Naive thymus-derived CD4-positive, alpha-beta T cell (primary cell): ENCODE results near the gene GRK4. TPM values are rescaled to one million over a fixed set of nuclear protein-coding genes. Genes with fewer than 3 reads are reported as not detected.
"Not testable (repeated sequence)": the region's sequence is repeated elsewhere in the genome, so short reads cannot be mapped to it uniquely, and the experiment has no call there.

Experiments used
- ATAC-seq: fragments of 150-1000 bp; cut with Tn5 transposase; 2 replicates; pipeline ENCODE4 v1.10.0; 2021; ENCODE audit warnings: mild to moderate bottlenecking, moderate library complexity
- CTCF ChIA-PET: fragments of 350-600 bp; sonication (Branson Sonifier 250); formaldehyde crosslinking; loops from one replicate; lab custom pipeline; 2021; ENCODE audit warnings: antibody characterized with exemption; lab: Charles Lee
- POLR2A ChIA-PET: fragments of 350-600 bp; sonication (Branson Sonifier 250); formaldehyde crosslinking; loops from one replicate; lab custom pipeline; 2021; ENCODE audit warnings: antibody characterized with exemption, inconsistent platforms; lab: Charles Lee
- DNase-seq, 9 donors: peaks; one replicate each; pipeline versions ENCODE4 v3.0.0 to v3.0.0-alpha.2; 2020 to 2022; ENCODE audit warnings: mixed read lengths in 1 of 9
- H3K27ac ChIP-seq: one replicate; pipeline ENCODE4 v1.7.0; 2013; ENCODE audit warnings: mild to moderate bottlenecking, low read depth, low read length, moderate library complexity
- H3K27me3 ChIP-seq, 2 donors: one replicate each; pipeline ENCODE4 v1.7.0; 2013; ENCODE audit warnings: low read length in 2 of 2, mild to moderate bottlenecking in 2 of 2, moderate library complexity in 2 of 2; ENCODE audit not compliant: control insufficient read depth in 2 of 2, insufficient read depth in 2 of 2
- H3K36me3 ChIP-seq, 3 experiments: 1 replicate in 2 of 3; 2 replicates in 1 of 3; pipeline ENCODE4 v1.7.0; 2013; ENCODE audit warnings: low read length in 3 of 3, mild to moderate bottlenecking in 3 of 3, moderate library complexity in 1 of 3; ENCODE audit not compliant: insufficient read depth in 3 of 3, control insufficient read depth in 2 of 3
- H3K4me1 ChIP-seq, 2 donors: one replicate each; pipeline ENCODE4 v1.7.0; 2013; ENCODE audit warnings: low read length in 2 of 2, mild to moderate bottlenecking in 2 of 2, moderate library complexity in 1 of 2; ENCODE audit not compliant: control insufficient read depth in 2 of 2, insufficient read depth in 2 of 2
- H3K4me3 ChIP-seq: 2 replicates; pipeline ENCODE4 v1.7.0; 2013; ENCODE audit warnings: mild to moderate bottlenecking, low read length
- H3K9me3 ChIP-seq, 3 experiments: 1 replicate in 2 of 3; 2 replicates in 1 of 3; pipeline ENCODE4 v1.7.0; 2013; ENCODE audit warnings: low read length in 3 of 3; ENCODE audit not compliant: control insufficient read depth in 2 of 3
- H3K27ac Mint-ChIP-seq, 9 donors: one replicate each; pipeline ENCODE4 v1.8.0; 2020 to 2022; ENCODE audit warnings: mixed read lengths in 9 of 9, mild to moderate bottlenecking in 8 of 9, moderate library complexity in 5 of 9, inconsistent platforms in 2 of 9
- H3K27me3 Mint-ChIP-seq, 5 donors: one replicate each; pipeline ENCODE4 v1.8.0; 2021 to 2022; ENCODE audit warnings: mixed read lengths in 5 of 5, mild to moderate bottlenecking in 1 of 5
- H3K36me3 Mint-ChIP-seq, 5 donors: one replicate each; pipeline ENCODE4 v1.8.0; 2020 to 2022; ENCODE audit warnings: mixed read lengths in 5 of 5, mild to moderate bottlenecking in 3 of 5, inconsistent platforms in 1 of 5
- H3K4me1 Mint-ChIP-seq, 7 donors: one replicate each; pipeline ENCODE4 v1.8.0; 2020 to 2022; ENCODE audit warnings: mixed read lengths in 7 of 7, mild to moderate bottlenecking in 3 of 7, inconsistent platforms in 1 of 7
- H3K4me3 Mint-ChIP-seq, 10 donors: one replicate each; pipeline ENCODE4 v1.8.0; 2020 to 2022; ENCODE audit warnings: mild to moderate bottlenecking in 10 of 10, mixed read lengths in 10 of 10, moderate library complexity in 6 of 10, inconsistent platforms in 2 of 10
- H3K9me3 Mint-ChIP-seq, 11 donors: one replicate each; pipeline ENCODE4 v1.8.0; 2020 to 2022; ENCODE audit warnings: mixed read lengths in 11 of 11, mild to moderate bottlenecking in 4 of 11, inconsistent platforms in 1 of 11, moderate library complexity in 1 of 11
- intact Hi-C, 2 donors: fragments of 100-400 bp; cut with micrococcal nuclease; formaldehyde crosslinking; loops; one replicate each; pipeline ENCODE4 v1.15.1; 2023
- polyA plus RNA-seq, 2 donors: library from polyadenylated mRNA; unstranded; fragments of 300-500 nt; fragmentation: Illumina TruSeq; gene quantifications; one replicate each; pipeline ENCODE4 v1.2.3, GENCODE V29; 2021
- total RNA-seq, 6 experiments: library from RNA in 5 of 6; stranded (reverse) in 5 of 6; gene quantifications; 1 replicate in 5 of 6; 2 replicates in 1 of 6; pipeline ENCODE4 v1.2.3 and lab custom pipeline; 2021 to 2026

GRK4 gene
- total and polyA plus RNA-seq, 7 experiments from 2014 or later: 1.7 to 4.0 (median 2.1) TPM

DNA sequence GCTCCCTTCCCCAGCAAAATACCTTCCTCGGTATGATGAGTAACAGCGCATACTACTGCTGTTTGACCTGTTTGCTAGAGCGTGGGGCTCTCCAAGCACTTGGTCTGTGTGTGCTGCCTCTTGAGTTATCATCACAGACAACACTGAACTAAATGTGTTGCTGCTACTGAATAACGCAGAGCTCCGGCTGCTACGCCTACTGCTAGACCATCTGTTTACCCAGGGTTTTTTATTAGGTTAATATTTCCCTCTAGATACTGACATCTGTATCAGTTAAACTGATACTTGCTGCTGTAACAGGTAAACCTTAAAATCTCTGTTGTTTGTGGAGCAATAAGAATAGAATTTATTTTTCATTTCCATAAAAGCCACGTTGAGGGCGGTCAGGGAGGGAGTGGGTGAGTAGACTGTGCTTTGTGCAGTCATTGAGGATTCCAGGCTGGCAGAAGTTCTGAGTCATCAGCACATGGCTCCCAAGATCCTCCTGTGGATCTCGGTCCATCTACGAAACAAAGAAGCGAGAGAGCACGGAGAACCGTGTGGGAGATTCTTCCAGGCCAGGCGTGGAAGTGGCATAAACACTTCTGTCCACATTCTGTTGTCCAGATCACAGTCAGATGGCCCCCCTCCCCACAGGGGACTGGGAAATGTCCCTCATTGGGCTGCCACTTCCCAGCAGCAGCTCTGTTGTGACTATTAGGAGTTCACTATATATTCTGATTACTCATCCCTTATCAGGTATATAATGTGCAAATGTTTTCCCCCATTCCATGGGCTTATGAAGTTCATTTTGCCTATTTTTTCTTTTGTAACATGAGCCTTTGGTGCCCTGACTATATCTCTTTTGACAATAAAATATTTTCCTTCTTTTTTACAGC, 14.1 kb downstream of the GRK4 start:
- POLR2A ChIA-PET: interaction anchor here (0.7 to 1.0 kb wide), 2 partner anchors 14 to 225 kb away, joined by 3 to 4 read pairs; partner anchors contain the start of genes GRK4 and NOP14
- H3K9me3 Mint-ChIP-seq: peaks cover 0 to 8% (median 3%) of the 10 kb centered on the region in 11 donors

DNA sequence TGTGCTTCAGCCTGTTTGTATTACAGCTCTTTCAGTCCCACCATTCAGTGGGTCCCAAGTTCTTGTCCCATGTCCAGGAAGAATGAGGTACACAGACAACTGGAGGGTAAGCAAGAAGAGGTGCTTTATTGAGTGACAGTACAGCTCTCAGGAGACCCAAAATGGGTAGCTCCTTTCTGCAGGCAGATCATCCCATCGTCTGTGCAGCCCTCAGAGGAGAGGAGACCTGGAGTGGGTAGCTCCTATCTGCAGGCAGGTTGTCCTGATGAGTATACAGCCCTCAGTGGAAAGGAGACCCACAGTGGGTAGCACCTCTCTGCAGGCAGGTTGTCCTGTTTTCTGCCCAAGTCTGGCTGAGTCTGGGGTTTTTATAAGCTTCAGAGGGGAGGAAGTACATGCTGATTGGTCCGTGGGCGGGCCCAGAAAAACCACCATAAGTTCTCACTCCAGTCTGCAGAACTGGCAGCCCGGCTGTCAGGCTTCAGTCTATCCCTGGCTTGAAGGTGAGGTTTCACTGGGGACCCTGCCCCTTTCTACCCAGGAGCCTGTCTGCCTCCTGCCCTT, 18.0 kb downstream of the GRK4 start:
- no peak for DNase-seq
- POLR2A ChIA-PET: no interaction called here
- no peaks in the 10 kb centered on the region for H3K4me1 ChIP-seq
- H3K9me3 ChIP-seq: peaks cover 0 to 13% (median 0%) of the 10 kb centered on the region in 3 experiments
- Mint-ChIP-seq H3K9me3 (peaks cover 0 to 16% (median 4%) of the 10 kb centered on the region in 11 donors), H3K27ac (no peak overlapping the region), H3K36me3 (peaks cover 0 to 1% (median 0%) of the 10 kb centered on the region in 5 donors), H3K4me1 (peaks cover 0 to 6% (median 2%) of the 10 kb centered on the region in 7 donors), H3K27me3 (peaks cover 0 to 13% (median 0%) of the 10 kb centered on the region in 5 donors), H3K4me3 (no peak overlapping the region)
- ATAC-seq: no peak
- no peak overlapping the region for H3K4me3 ChIP-seq
- H3K27ac ChIP-seq: no peak overlapping the region
- H3K27me3 ChIP-seq: no peaks in the 10 kb centered on the region
- CTCF ChIA-PET: interaction anchor here (0.9 kb wide), 1 partner anchor 11 kb away, joined by 4 read pairs; no protein-coding TSS in a partner anchor
- intact Hi-C loops: no loop called here
- no peaks in the 10 kb centered on the region for H3K36me3 ChIP-seq

More for the DNA sequence above, 14.1 kb downstream of the GRK4 start:
- H3K27me3 ChIP-seq: no peaks in the 10 kb centered on the region
- no peak overlapping the region for H3K4me3 Mint-ChIP-seq
- intact Hi-C loops: loop anchor here (1.0 kb wide), 1 partner anchor 60 kb away; no protein-coding TSS in a partner anchor
- peaks cover 0 to 13% (median 0%) of the 10 kb centered on the region in 3 experiments for H3K9me3 ChIP-seq
- CTCF ChIA-PET: interaction anchor here (0.7 to 1.4 kb wide), 3 partner anchors 14 to 66 kb away, joined by 5 to 9 read pairs (median 5); partner anchors contain the start of genes GRK4 and NOP14
- no peak overlapping the region for H3K4me3 ChIP-seq
- H3K27me3 Mint-ChIP-seq: no peaks in the 10 kb centered on the region
- no peaks in the 10 kb centered on the region for H3K4me1 ChIP-seq
- H3K36me3 Mint-ChIP-seq: no peaks in the 10 kb centered on the region
- H3K36me3 ChIP-seq: no peaks in the 10 kb centered on the region
- ATAC-seq: no peak
- no peak overlapping the region for H3K27ac ChIP-seq
- peaks cover 0 to 6% (median 2%) of the 10 kb centered on the region in 7 donors for H3K4me1 Mint-ChIP-seq
- no peak overlapping the region for H3K27ac Mint-ChIP-seq
- DNase-seq: no peak

DNA sequence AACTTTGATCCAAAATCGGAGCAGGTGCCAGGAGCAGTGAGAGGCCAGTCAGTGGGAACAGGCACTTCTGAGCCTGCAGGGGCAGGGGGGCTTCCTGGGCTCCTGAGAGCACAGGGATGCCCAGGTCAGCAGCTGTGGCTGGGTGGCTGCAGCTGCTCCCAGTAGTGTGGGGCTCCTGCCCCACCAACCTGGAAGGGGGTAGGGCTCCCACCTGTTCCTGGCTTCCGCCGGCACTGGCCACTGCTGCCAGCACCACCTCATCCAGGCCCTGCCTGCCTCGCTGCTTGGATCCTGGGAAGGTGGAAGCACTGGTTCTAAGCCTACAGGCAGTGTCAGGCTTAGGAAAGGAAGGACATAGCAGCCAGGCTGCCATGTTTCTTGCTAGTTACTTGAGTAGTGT, 18.6 kb downstream of the GRK4 start:
- no peaks in the 10 kb centered on the region for H3K36me3 ChIP-seq
- Mint-ChIP-seq H3K4me1 (peaks cover 0 to 6% (median 2%) of the 10 kb centered on the region in 7 donors), H3K27me3 (peaks cover 0 to 13% (median 0%) of the 10 kb centered on the region in 5 donors), H3K4me3 (no peak overlapping the region), H3K27ac (no peak overlapping the region), H3K36me3 (peaks cover 0 to 1% (median 0%) of the 10 kb centered on the region in 5 donors), H3K9me3 (peaks cover 0 to 16% (median 4%) of the 10 kb centered on the region in 11 donors)
- no peak overlapping the region for H3K4me3 ChIP-seq
- no peak overlapping the region for H3K27ac ChIP-seq
- H3K4me1 ChIP-seq: no peaks in the 10 kb centered on the region
- ATAC-seq (no peak), DNase-seq (no peak)
- ChIA-PET POLR2A (no interaction called here), CTCF (no interaction called here)
- H3K27me3 ChIP-seq: no peaks in the 10 kb centered on the region
- peaks cover 0 to 13% (median 0%) of the 10 kb centered on the region in 3 experiments for H3K9me3 ChIP-seq
- intact Hi-C loops: no loop called here

DNA sequence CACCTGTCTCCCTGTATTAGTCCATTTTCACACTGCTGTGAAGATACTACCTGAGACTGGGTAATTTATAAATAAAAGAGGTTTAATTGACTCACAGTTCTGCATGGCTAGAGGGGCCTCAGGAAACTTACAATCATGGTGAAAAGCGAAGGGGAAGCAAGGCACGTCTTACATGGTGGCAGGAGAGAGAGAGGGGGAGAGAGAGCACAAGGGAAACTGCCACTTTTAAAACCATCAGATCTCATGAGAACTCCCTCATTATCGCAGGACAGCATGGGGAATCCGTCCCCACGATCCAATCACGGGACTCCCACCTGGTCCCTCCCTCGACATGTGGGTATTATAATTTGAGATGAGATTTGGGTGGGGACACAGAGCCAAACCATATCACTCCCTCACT, 20.3 kb downstream of the GRK4 start:
- H3K36me3 ChIP-seq, intact Hi-C loops, DNase-seq, H3K4me3 Mint-ChIP-seq, H3K4me3 ChIP-seq, H3K4me1 ChIP-seq, H3K27ac ChIP-seq, H3K27ac Mint-ChIP-seq, ATAC-seq, POLR2A ChIA-PET, H3K4me1 Mint-ChIP-seq, H3K36me3 Mint-ChIP-seq, H3K27me3 ChIP-seq: not testable (repeated sequence)
- CTCF ChIA-PET: interaction anchor here (0.8 kb wide), 1 partner anchor 1025 kb away, joined by 3 read pairs; no protein-coding TSS in a partner anchor
- H3K9me3 ChIP-seq: peaks cover 0 to 13% (median 0%) of the 10 kb centered on the region in 3 experiments
- H3K27me3 Mint-ChIP-seq: peaks cover 0 to 20% (median 0%) of the 10 kb centered on the region in 5 donors
- H3K9me3 Mint-ChIP-seq: peaks cover 0 to 16% (median 4%) of the 10 kb centered on the region in 11 donors

DNA sequence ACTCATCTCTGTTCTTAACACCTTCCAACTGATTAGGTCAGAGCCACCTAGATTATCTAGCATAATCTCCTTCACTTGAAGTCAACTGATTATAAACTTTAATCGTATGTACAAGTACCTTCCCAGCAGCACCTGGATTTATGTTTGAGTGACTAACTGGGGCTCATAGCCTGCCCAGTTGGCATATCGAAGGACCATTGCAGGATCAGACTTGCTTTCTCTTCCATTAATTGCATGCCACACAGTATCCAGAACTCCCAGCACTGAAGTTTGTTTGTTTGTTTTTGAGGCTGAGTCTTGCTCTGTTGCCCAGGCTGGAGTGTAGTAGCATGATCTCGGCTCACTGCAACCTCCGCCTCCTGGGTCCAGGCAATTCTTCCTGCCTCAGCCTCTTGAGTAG, 27.9 kb downstream of the GRK4 start:
- no peak overlapping the region for H3K4me3 ChIP-seq
- H3K36me3 Mint-ChIP-seq: no peaks in the 10 kb centered on the region
- CTCF ChIA-PET: interaction anchor here (0.6 to 2.2 kb wide), 2 partner anchors 13 to 310 kb away, joined by 3 to 9 read pairs; no protein-coding TSS in a partner anchor
- POLR2A ChIA-PET: no interaction called here
- no peaks in the 10 kb centered on the region for H3K4me1 Mint-ChIP-seq
- ATAC-seq (no peak), DNase-seq (no peak)
- H3K36me3 ChIP-seq: no peaks in the 10 kb centered on the region
- H3K9me3 ChIP-seq: no peaks in the 10 kb centered on the region
- H3K27ac Mint-ChIP-seq: no peak overlapping the region
- H3K4me3 Mint-ChIP-seq: no peak overlapping the region
- peaks cover 0 to 3% (median 0%) of the 10 kb centered on the region in 11 donors for H3K9me3 Mint-ChIP-seq
- no peaks in the 10 kb centered on the region for H3K27me3 ChIP-seq
- intact Hi-C loops: no loop called here
- H3K4me1 ChIP-seq: no peaks in the 10 kb centered on the region
- H3K27me3 Mint-ChIP-seq: peaks cover 0 to 9% (median 4%) of the 10 kb centered on the region in 5 donors
- no peak overlapping the region for H3K27ac ChIP-seq

DNA sequence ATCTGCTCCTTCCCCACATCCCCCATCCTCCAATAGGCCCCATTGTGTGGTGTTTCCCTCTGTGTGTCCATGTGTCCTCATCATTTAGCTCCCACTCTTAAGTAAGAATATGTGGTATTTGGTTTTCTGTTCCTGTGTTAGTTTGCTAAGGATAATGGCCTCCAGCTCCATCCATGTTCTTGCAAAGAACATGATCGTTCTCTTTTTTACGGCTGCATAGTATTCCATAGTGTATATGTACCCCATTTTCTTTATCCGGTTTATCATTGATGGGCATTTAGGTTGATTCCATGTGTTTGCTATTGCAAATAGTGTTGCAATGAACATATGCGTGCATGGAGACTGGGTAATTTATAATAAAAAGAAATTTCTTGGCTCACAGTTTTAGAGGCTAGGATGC, 31.5 kb downstream of the GRK4 start:
- ChIA-PET POLR2A (interaction anchor here (0.6 kb wide), 1 partner anchor 735 kb away, joined by 3 read pairs; no protein-coding TSS in a partner anchor), CTCF (interaction anchor here (1.4 kb wide), 1 partner anchor 31 kb away, joined by 3 read pairs; no protein-coding TSS in a partner anchor)
- peaks cover 0 to 15% (median 0%) of the 10 kb centered on the region in 5 donors for H3K27me3 Mint-ChIP-seq
- ATAC-seq (no peak), DNase-seq (no peak)
- H3K27me3 ChIP-seq: no peaks in the 10 kb centered on the region
- H3K9me3 Mint-ChIP-seq: no peaks in the 10 kb centered on the region
- no peaks in the 10 kb centered on the region for H3K4me1 ChIP-seq
- no peaks in the 10 kb centered on the region for H3K36me3 Mint-ChIP-seq
- no peaks in the 10 kb centered on the region for H3K36me3 ChIP-seq
- H3K4me3 ChIP-seq: no peak overlapping the region
- H3K27ac ChIP-seq: no peak overlapping the region
- H3K9me3 ChIP-seq: no peaks in the 10 kb centered on the region
- no peak overlapping the region for H3K27ac Mint-ChIP-seq
- H3K4me1 Mint-ChIP-seq: no peaks in the 10 kb centered on the region
- intact Hi-C loops: no loop called here
- no peak overlapping the region for H3K4me3 Mint-ChIP-seq
